SKM-1 (cell line): ENCODE measurements around the gene RGL2.
"Not testable (repeated sequence)": the region's sequence is repeated elsewhere in the genome, so short reads cannot be mapped to it uniquely, and the experiment has no call there.

Experiments
- DNase-seq: peaks from one replicate; lab custom pipeline; 2025; ENCODE audit not compliant: unreplicated experiment; lab: John Stamatoyannopoulos, UW

The RGL2 gene

DNA sequence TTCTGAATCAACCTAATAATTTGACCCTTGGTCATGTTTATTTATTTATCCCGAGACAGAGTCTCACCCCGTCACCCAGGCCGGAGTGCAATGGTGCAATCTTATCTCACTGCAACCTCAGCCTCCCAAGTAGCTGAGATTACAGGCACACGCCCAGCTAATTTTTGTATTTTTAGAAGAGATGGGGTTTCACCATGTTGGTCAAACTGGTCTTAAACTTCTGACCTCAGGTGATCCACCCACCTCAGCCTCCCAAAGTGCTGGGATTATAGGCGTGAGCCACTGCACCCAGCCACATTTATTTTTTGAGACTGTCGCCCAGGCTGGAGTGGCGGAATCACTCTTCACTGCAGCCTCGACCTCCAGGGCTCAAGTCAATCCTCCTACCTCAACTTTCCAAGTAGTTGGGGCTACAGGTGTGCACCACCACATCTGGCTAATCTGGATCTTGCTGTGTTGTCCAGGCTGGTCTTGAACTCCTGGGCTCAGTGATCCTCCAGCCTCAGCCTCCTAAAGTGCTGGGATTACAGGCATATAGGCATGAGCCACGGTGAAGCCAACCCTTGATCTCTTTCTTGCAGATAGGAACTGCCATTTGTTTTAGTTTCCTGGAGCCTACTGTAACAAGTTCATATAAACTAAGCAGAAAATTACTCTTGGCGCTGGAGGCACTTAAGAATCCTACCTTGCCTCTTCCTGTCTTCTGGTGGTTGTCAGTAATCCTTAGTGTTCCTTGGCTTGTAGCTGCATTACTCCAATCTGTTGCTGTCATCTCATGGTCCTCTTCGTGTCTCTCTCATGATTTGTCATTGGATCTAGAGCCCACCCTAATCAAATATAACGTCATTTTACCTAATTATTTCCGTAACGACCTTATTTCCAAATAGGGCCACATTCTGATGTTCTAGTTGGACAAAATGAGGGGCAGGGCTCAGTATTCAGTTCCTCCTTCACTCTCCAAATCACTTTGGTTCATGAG, 24.5 kb downstream of the RGL2 start:
- no peak for DNase-seq

DNA sequence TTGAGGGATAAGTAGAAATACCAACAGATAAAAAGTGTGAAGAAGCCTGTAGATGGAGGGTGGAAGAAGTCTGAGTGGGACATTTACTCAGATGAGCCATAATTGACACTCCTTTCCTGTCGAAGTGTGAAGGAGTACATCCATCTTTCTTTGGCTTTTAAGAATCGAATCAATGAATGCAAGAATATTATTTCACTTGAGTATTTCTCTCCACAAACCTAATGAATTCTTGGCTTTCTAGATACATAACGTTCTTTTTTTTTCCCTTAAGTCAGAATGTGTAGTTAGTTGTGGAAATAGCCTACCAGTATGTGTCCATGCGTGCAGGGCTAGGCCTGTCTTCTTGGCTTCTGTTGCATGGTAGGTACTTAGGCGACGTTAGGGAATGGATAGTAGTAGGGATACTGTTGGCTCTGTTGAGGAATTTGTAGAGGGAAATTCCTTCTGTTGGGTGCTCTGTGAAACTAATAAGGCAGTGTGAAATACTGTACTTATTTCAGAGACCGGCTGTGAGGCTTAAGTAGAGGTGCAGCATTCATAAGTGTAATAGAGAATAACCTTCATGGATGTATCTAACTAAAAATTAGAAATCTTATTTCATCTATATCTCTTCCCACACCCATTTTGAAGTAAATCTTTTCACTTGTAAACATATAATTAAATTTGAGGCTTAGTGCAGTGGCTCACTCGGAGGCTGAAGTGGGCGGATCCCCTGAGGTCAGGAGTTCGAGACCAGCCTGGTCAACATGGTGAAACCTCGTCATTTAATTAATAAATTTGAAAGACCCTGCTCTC, 25.4 kb downstream of the RGL2 start:
- DNase-seq = no peak

DNA sequence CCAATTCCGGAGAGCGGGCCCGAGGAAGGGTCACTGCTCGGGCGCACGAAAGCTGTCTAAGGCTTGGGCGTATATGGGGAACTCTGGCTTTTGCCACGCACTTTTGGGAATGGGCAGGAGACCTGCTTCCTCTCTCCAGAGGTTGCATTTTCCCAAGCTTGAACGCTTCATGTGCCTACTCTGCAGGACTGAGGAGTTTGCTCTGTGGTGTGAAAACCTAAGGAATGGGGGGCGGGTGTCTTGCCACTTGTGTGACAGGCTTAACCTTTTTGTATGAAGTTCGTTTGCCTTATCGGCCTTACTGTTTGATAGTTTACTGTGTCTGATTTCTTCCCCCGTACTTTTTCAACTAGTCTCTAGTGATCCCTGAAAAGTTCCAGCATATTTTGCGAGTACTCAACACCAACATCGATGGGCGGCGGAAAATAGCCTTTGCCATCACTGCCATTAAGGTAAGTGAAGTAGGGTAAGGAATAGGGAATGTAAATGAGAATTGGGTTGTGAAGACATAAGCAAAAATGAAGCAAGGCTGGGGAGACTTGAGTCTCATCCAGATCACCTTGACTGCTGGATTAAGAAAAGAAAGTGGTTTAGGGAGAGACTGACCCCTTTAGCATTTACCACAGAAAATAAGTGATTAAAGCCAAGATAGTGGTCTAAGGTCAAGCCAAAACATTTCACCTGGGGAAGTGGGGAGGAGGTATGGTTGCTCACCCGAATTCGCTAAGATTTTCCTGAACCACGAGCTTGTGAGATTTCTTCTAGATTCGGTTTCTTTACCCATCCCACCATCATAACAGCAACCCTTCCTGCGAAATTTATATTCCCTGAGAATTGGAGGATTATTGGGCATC, 26.2 kb downstream of the RGL2 start:
- no peak for DNase-seq

GRCh38 chr6:33271468-33272274, 27.1 kb downstream of the RGL2 start, which contains the start of the genes RPS18 and VPS52:
RPS18 (plus strand) TSS chr6:33272075; CDS start chr6:33272120, 45 bp downstream.
VPS52 (minus strand) TSS chr6:33271876; CDS start chr6:33271675, 201 bp downstream.
- DNase-seq = peak; percentile 97

- DNase-seq = no peak
Observed at GRCh38 chr6:33271117-33271467, 27.6 kb downstream of the RGL2 start.

DNA sequence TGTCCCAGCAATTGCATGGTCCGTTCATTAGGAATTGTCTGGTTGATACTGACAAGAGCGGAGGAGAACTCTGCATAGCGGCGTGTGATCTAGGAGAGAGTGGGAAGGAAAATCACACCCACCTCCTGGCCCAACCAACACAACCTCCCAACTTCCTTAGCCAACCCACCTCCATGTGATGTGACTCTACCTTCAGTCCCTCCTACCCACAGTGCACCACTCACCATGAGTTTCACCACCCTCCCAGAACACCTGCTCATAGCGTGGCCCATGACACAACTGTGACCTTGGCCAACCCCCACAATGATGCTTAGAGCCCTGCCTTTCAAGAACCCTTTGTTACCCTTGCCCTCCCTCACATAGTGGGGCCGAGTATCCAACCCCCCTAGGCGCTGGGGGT, 34.7 kb downstream of the RGL2 start:
- no peak for DNase-seq

- DNase-seq = not testable (repeated sequence)
Observed at GRCh38 chr6:33262490-33262889, 36.3 kb downstream of the RGL2 start.

DNA sequence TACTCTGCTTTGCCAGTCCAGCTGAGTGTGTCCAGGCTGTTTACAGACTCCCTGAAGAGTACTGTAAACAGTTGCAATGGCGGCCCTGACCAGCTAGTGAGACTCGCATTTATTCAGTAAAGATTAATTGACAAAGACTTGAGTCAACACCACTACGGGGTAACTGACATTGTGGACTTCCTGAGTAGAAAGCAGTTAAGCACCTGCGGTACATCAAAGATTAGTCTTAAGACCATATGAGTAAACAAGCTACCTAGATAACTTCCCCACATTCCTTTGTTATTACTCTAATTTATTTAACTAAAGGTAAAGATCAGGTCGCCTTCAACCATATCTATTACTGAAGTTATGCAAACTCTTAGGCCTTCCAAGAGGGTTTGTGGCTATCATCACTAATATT, 39.7 kb downstream of the RGL2 start:
- no peak for DNase-seq

DNA sequence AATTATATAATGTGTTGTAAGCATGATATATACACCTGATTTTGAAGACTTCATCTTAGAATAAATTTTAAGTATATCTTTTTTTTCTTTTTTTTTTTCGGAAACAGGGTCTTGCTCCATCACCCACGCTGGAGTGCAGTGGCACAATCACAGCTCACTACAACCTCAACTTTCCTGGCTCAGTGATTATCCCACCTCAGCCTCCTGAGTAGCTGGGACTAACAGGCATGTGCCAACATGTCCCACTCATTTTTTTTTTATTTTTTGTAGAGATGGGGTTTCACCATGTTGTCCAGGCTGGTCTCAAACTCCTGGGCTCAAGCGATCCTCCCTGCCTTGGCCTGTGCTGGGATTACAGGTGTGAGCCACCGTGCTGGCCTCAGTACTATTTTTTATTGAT, 44.2 kb downstream of the RGL2 start:
- no peak for DNase-seq

DNA sequence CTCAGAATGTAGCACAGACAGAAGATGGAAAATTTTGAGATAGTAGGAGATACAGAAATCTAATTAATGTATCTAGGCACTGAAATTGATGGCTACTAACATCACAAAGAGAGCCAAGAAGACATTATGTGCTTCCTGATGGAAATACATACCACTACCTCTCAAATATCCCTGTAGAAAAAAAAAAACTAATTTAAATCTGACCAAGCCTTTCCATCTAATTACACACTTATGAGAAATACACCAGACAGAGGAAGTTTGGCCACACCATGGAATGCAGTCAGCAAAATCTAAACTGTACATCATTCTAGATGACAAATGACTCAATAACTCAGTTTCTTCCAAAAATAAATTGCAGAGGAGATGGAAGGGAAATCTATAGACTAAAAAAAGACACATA, 46.0 kb downstream of the RGL2 start:
- DNase-seq = no peak

DNA sequence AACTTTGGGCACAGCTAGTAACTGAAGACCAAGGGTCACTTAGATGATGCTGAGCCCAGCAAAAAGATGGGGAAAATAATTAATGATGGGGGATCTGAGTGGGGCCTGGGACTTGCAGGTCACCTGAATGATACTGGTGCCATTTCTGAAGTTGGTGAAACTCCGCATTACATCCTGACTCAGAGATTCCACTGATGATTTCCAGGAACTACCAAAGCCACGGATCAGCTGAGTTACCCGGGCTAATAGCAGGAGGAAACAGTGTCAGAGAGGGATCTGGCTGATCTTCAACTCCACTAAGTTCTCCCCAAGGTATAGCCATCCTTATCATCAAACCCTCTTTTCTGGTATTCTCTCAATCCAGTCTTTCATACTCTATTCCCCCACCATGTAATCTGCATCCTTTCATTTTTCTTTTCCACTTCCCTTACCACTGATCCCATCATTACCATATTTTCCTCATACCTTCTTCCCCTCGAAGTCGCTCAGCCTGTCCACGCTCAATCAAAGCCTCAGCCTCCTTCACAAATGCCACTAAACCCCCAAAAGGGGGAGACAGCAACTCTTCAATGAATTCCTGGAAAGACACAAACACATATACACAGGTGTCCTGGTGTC, 47.2 kb downstream of the RGL2 start:
- DNase-seq = no peak

DNA sequence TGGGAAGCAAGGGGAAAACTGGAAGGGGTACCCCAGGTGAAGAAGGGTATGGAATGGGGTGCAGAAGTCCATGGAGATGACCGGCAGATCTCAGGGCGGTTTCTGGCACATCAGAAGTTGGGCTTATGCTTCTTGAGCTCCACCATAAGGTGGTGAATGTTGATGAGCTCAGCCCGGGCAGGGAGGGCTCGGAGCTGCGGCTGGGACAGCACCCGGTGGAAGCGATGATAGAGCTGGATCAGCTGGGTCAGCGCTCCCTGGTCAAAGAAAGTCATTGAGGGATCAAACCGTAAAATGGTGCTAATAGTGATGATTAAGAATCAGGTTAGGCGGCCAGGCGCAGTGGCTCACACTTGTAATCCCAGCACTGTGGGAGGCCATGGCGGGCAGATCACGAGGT, 48.0 kb downstream of the RGL2 start:
- no peak for DNase-seq

GRCh38 chr6:33249732-33250630, 48.8 kb downstream of the RGL2 start:
- no peak for DNase-seq

DNA sequence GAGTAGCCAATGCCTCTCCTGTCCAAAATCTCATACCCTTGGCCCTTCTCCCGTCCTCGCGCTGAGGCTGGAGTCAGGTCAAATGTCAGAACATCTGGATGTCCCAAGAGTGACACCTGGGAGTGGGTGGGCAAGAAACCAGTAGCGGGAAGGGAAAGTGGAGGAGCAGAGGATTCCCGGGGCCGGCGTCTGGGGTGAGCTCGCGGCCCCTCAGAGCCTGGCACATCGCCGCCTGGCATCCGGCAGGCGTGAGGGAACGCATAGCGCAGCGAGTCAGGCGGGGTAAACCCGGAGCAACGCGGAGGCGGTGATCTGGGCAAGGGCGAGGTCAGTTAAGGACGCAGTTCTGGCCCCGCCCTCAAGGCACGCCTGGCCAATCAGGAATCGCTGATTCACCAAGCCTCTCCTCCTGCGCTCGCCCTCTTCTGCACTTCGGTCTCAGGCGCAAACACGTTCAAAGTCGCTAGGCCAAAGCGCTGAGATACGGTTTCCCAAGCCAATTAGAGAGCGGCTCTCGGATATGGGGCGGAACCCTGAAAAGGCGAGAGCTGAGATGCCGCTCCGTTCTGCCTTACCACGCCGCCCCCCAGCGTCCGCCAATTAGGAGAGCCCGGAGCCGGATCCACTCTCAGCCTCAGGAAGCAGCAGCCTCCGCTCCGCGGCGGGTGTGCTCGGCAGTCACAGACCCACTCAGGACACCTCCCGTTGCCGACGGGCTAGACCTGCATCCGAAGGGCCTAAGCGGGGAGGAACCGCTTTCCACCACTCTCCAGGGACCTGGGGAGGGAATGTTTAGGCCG, 49.6 kb downstream of the RGL2 start:
- DNase-seq = peak; percentile 99

- DNase-seq = peak; percentile 46
Observed at GRCh38 chr6:33248643-33248931, 50.2 kb downstream of the RGL2 start.

- DNase-seq = peak; percentile 80
Observed at GRCh38 chr6:33247977-33248642, 50.6 kb downstream of the RGL2 start.

DNA sequence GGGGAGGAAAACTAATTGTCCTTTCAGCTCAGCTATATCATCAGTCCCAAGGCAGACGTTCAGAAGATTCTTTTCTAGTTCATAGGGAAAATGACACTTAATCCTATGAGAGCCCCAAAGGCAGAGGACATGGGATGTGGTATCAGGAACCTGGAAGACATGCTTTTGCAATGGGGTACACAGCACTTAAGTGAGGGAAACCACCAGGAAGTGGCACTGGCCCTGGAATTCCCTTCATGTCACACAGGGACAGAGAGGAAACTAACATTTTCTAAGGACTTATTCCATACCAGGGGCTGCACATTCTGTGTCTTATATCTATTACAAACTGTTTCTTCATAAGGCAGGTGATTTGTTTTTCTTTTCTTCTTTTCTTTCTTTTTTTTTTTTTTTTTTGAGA, 55.3 kb downstream of the RGL2 start:
- DNase-seq = no peak

DNA sequence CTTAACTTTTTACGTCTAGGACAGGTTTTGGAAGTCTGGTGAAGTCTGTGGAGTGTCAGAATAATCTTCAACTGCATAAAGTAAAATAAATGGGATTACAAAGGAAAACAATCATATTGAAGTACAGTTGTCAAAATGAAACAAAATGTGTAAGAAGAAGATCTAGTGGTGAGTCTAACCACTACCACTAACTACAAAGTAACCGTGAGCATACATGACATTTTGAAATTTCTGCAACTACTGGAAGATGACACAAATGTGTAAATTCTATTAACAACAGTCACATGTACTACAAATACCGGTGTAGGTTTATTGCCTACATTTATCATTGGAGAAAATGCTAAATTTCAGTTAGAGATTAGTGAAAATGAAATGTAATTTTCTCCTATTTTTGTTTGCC, 56.8 kb downstream of the RGL2 start:
- no peak for DNase-seq
